ENCODE results near the gene EEIG1.

The EEIG1 gene

DNA sequence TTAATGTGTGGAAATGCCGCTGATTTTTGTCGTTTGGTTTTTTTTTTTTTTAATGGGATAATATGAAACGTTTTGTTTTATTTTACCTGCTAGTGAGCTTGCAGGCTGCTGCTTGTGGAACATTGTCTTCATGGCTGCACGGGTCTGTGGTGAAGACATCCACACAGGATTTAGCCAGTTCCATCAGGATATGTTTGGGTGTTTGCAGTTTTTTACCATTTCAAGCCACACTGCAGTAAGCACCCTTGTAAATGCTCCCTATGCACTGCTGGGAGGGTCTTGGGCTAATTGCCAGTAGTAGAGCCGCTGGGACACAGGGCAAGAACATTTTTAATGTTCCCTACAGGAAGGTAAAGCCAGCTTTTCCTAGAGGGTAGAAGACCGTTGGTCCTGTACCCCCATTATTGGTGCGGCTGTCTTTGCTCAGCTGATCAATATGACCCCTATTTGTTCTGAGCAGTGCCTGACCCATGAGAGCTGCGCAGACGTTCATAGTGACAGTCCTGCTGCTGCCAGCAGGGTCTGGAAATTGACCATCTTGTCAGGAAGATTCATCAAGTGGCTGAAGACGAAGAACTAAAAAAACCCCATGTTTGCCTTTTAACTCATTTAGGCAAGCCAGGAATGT is 20.5 kb upstream of the EEIG1 start:
- no peak for DNase-seq (ENCODE audit: low spot score)

DNA sequence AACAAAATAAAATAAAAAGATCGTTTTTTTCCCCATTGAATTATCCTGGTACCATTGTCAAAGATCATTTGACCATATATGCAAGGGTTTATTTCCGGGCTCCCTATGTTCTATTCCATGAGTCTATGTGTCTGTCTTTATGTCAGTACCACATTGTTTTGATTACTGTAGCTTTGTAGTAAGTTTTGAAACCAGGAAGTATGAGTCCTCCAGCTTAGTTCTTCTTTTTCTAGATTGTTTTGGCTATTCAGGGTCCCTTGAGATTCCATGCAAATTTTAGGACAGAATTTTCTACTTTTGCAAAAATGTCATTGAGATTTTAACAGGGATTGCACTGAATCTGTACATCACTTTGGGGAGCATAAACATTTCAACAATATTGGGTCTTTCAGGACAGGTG is 18.7 kb upstream of the EEIG1 start:
- DNase-seq (ENCODE audit: low spot score) = no peak

GRCh38 chr9:127993721-127994120 is 12.9 kb upstream of the EEIG1 start:
- no peak for DNase-seq (ENCODE audit: low spot score)

- DNase-seq (ENCODE audit: low spot score) = no peak
Observed at GRCh38 chr9:127991757-127992274, 11.0 kb upstream of the EEIG1 start.

DNA sequence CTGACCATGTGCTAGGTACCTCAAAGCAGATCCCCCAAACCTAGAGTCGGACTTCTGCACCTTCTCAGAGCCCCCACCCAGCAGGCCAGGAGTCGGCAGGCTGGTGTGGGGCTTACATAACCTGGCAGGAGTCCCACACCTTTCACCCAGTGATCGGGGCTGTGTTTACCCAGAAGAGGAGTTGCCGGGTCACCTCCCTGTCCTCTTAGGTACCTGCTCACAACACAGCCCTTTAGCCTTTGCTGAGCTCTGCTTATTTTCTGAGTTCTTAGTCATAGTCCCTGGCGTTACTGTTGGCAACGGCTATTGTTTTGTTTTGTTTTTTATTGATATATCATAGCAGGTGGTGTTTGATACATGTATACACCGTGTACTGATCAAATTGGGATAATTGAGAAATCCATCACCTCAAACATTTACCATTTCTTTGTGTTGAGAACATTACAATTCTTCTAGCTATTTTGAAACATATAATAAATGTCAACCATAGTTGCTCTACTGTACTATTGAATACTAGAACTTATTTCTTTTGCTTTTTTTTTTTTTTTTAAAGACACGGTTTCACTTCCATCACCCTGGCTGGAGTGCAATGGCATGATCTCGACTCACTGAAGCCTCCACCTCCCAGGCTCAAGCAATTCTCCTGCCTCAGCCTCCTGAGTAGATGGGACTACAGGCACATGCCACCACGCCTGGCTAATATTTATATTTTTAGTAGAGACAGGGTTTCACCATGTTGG is 10.4 kb upstream of the EEIG1 start:
- DNase-seq (ENCODE audit: low spot score) = no peak

- DNase-seq (ENCODE audit: low spot score) = no peak
Observed at GRCh38 chr9:127990554-127990953, 9.8 kb upstream of the EEIG1 start.

DNA sequence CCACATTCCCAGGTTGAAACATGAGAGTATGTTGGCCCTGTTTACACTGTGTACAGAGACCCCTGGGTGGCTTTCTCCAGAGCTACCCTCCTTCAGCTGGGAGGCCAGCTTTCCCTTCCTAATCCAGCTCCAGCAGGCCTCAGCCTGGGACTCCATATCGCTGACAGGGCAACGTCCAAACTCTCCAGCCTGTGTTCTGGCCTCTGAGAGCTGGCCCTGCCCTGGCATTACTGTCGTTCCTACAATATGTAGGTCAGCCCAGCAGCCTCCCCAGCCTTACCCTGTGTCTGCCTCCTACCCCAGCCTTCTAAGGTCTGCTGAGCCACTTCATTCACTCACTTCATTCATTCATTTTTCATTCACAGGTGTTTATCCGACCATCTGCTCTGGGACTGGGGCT is 8.3 kb upstream of the EEIG1 start:
- DNase-seq (ENCODE audit: low spot score) = no peak

GRCh38 chr9:127987103-127987614 is 6.4 kb upstream of the EEIG1 start:
- no peak for DNase-seq (ENCODE audit: low spot score)

DNA sequence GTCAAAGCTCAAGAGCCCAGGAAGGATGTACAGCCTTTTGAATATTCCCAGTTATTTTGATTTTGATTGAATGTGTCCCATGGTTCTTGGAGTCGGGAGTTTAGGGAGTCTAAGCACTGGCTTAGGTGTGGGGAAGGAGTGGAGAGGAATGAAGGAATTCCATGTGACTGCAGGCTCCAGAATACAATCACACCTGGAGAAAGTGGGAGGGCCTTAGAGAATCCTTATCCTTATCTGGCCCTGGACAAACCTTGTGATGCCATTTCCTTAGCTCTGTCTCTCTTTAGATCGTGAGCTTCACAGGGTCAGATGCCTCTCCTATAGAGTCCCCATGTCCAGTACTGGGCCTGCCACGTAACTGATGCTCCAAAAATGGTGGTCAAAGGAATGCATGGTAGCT is 4.2 kb upstream of the EEIG1 start:
- no peak for DNase-seq (ENCODE audit: low spot score)

DNA sequence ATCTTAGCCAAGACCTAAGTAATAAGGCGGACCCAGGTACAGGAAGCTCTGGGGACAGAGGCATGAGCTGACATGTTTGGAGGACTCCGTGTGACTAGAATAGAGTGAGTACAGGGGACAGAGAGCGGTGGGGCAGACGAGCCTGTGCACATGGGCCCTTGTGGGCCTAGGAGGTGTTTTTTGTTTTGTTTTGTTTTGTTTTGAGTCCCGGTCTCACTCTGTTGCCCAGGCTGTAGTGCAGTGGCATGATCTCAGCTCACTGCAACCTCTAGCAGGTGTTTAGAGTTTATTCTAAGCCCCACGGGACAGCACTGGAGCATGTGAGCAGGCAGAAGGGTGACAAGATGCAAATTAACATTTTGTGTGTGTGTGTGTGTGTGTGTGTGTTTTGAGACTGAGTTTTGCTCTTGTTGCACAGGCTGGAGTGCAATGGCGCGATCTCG is 3.1 kb upstream of the EEIG1 start:
- DNase-seq (ENCODE audit: low spot score) = no peak

DNA sequence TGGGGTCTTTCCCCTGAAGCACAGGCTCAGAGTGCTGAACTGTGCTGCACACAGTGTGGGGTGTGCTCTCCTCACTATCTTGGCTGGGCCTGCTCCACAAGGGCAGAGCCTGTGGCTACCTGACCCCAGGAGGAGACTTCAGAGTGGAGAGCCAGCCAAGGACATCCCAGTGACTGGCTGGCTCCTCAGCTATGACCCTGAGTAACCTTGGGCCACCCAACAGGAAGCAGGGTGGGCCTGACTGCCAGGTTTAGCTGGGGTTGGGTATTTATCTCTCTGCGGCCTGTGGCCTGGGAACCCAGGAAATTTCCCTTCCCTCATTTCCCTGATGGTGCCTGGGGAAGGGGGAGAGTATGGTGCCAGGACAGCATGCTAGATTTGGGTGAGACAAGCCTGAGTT is 2.1 kb upstream of the EEIG1 start:
- no peak for DNase-seq (ENCODE audit: low spot score)

DNA sequence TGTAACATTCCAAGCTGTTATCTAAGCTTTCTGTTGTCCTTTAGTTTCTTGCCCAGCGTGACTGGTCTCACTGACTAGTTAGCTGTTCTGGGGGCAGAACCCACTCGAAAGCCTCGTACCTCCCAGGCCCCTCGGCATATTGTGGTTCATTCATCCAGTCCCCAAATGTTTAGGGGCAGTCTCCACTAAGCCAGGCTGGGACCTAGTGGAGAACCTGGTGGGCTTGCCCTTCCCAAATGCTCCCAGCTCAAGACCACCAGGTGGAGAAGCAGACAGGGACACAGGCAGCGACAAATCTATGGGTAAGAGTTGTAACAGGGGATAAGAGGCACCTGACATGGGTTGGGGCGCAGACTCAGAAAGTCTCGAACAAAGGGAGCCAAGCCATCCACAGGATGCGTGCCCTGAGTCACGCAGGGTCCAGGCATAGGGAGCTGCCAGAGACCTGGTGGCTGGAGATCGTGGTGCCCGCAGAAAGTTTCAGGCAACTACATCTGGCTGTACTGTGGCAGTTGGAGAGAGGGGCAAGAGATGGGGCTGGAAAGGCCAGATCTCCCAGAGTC is 851 bp upstream of the EEIG1 start:
- DNase-seq (ENCODE audit: low spot score) = peak; percentile 58

DNA sequence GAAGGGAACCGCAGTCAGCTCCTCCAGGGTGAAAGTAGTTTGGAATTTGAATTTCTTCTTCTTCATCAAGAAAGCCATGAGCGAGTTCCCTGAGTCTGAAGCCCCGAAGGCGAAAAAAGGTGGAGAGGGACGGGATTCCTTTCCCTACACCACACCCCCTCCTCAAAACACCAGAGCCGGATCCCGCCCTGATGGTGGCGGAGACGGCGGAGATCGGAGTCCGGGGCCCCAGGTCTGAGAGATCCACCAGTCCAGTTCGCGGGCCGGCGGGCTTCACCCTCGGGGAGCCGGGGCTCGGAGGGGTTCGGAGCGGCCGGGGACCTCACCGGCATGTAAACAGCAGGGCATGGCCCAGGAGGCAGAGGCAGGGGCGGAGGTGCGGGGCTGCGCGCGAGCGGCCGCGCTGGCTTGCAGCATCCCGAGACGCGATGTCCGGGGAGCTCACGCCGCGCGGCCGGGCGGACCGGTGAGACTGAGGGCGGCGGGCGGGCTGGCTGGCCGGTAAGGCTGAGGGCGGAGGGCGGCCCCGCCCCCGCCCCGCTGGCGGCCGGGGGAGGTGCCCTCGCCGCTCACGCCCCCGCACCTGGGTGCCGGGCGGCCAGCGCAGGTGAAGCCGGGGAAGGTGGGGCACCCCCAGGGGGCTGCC is 606 bp downstream of the EEIG1 start:
- DNase-seq (ENCODE audit: low spot score) = no peak

- DNase-seq (ENCODE audit: low spot score) = peak; percentile 68
Observed at GRCh38 chr9:127979333-127980059, 1.3 kb downstream of the EEIG1 start.

DNA sequence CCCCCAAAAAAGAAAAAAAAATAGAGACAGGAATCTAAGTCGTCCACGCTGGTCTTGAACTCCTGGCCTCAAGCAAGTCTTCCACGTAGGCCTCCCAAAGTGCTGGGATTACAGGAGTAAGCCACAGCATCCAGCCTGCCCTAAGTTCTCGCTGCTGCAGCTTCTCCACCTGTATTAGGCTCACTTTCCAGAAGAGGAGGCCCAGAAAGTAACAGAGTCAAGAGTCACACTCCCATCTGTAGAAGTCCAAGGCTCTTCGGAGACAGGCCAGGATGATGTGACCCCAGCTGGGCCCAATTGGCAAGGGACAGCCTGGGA is 1.8 kb downstream of the EEIG1 start:
- DNase-seq (ENCODE audit: low spot score) = no peak

- DNase-seq (ENCODE audit: low spot score) = peak; percentile 90
Observed at GRCh38 chr9:127977884-127978647, 2.7 kb downstream of the EEIG1 start.

GRCh38 chr9:127977009-127977883 is 3.5 kb downstream of the EEIG1 start:
- DNase-seq (ENCODE audit: low spot score) = no peak

DNA sequence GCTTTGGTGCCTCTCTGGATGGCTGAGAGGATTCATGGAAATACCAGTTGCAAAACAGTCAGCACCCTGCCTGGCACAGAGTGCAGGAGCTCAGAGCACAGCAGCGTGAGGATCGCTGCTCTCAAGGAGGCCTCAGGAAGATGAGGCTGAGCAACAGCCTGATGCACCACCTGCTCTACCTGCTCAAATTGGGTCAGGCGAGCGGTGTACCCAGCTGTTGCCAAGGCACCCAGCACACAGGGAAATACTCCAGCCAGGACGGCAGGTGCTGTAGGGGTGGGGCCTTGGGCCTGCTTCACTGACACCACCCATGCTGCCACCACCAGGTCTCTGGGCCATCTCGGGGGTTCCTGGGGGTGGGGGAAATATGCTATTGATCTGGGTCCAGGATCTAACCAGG is 4.3 kb downstream of the EEIG1 start:
- DNase-seq (ENCODE audit: low spot score) = no peak

- DNase-seq (ENCODE audit: low spot score) = no peak
Observed at GRCh38 chr9:127975376-127976315, 5.1 kb downstream of the EEIG1 start.
